HEK293 (cell line): Measurements from ENCODE around the gene MBD5.

Experiments
- CTCF ChIA-PET: fragments of 350-600 bp; formaldehyde crosslinking; extraction: SDS; loops from one replicate; lab custom pipeline; 2021; ENCODE audit warnings: antibody characterized with exemption; lab: Yijun Ruan, JAX
- POLR2A ChIA-PET: fragments of 300-600 bp; formaldehyde crosslinking; extraction: SDS; loops from one replicate; lab custom pipeline; 2020; ENCODE audit warnings: antibody characterized with exemption, inconsistent platforms; lab: Yijun Ruan, JAX
- H3K27ac ChIP-seq: fragments of 200-500 bp; sonication (Bioruptor generic); 2 replicates; pipeline ENCODE4 v1.5.1; 2014; ENCODE audit warnings: low read depth, low read length, control low read depth, inconsistent platforms; ENCODE audit errors: extremely low read depth
- H3K36me3 ChIP-seq, 2 experiments: fragments of 200-500 bp in 1 of 2; sonication (Bioruptor generic) in 1 of 2; 1 replicate in 1 of 2; 2 replicates in 1 of 2; pipeline ENCODE4 v1.5.1; 2014 to 2017; ENCODE audit warnings: inconsistent platforms in 2 of 2, low read length in 2 of 2; ENCODE audit not compliant: control insufficient read depth in 2 of 2, insufficient read depth in 1 of 2
- H3K4me1 ChIP-seq: fragments of 200-500 bp; sonication (Bioruptor generic); 2 replicates; pipeline ENCODE4 v1.5.1; 2014; ENCODE audit warnings: mild to moderate bottlenecking, low read length, inconsistent platforms; ENCODE audit not compliant: control insufficient read depth, insufficient read depth
- H3K4me3 ChIP-seq: 2 replicates; pipeline ENCODE4 v1.5.1; 2011; ENCODE audit warnings: low read depth, mild to moderate bottlenecking, control low read depth, low read length, moderate library complexity
- H3K9me3 ChIP-seq: fragments of 200-500 bp; sonication (Bioruptor generic); 2 replicates; pipeline ENCODE4 v1.5.1; 2014; ENCODE audit warnings: low read depth, low read length, inconsistent platforms; ENCODE audit not compliant: control insufficient read depth, insufficient read depth
- ZBTB17 ChIP-seq: fragments of 450-650 bp; formaldehyde crosslinking; IDR thresholded peaks from 2 replicates; pipeline ENCODE4 v1.5.1; 2016; ENCODE audit warnings: missing biosample characterization, missing genetic modification characterization
- ZNF654 ChIP-seq: fragments of 450-650 bp; formaldehyde crosslinking; IDR thresholded peaks from 2 replicates; pipeline ENCODE4 v1.5.1; 2016; ENCODE audit warnings: low read depth, missing biosample characterization, missing genetic modification characterization
- ZNF677 ChIP-seq: fragments of 450-650 bp; IDR thresholded peaks from 2 replicates; pipeline ENCODE4 v1.5.0; 2018; ENCODE audit warnings: missing biosample characterization, mild to moderate bottlenecking, missing genetic modification characterization, moderate library complexity

MBD5 gene

GRCh38 chr2:148565272-148565894 is 544.5 kb downstream of the MBD5 start:
- Histone ChIP-seq H3K4me1 (no peaks in the 10 kb centered on the region), H3K27ac (no peak overlapping the region), H3K9me3 (no peaks in the 10 kb centered on the region), H3K36me3 (no peaks in the 10 kb centered on the region), H3K4me3 (no peak overlapping the region)
- ChIA-PET POLR2A (no interaction called here), CTCF (interaction anchor here (0.6 to 0.8 kb wide), 4 partner anchors 13 to 1091 kb away, joined by 3 to 5 read pairs (median 4); no protein-coding TSS in a partner anchor)
- TF ChIP-seq ZNF654 (peak; percentile 27), ZBTB17 (no peak), ZNF677 (tag by site-specific recombination) (no peak)
